ENCODE results near the gene TNFRSF19. TPM values are rescaled to one million over a fixed set of nuclear protein-coding genes. Genes with fewer than 3 reads are reported as not detected.

TNFRSF19 gene
- total and polyA plus RNA-seq, 3 donors from 2014 or later: 5.7 to 8.4 (median 6.2) TPM

GRCh38 chr13:23608138-23608537 lies 37.9 kb downstream of the TNFRSF19 start:
- no peak for DNase-seq
- H3K4me3 ChIP-seq: no peak overlapping the region
- TF ChIP-seq, protein P1, sequence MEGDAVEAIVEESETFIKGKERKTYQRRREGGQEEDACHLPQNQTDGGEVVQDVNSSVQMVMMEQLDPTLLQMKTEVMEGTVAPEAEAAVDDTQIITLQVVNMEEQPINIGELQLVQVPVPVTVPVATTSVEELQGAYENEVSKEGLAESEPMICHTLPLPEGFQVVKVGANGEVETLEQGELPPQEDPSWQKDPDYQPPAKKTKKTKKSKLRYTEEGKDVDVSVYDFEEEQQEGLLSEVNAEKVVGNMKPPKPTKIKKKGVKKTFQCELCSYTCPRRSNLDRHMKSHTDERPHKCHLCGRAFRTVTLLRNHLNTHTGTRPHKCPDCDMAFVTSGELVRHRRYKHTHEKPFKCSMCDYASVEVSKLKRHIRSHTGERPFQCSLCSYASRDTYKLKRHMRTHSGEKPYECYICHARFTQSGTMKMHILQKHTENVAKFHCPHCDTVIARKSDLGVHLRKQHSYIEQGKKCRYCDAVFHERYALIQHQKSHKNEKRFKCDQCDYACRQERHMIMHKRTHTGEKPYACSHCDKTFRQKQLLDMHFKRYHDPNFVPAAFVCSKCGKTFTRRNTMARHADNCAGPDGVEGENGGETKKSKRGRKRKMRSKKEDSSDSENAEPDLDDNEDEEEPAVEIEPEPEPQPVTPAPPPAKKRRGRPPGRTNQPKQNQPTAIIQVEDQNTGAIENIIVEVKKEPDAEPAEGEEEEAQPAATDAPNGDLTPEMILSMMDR (IDR thresholded peaks at IDR 0.05): no peak
- no peak for TF ChIP-seq POLR2A (IDR thresholded peaks at IDR 0.05)
- H3K27ac ChIP-seq: peak overlapping the region in 1 of 2 donors; percentile 80
- H3K36me3 ChIP-seq (ENCODE audit: low read depth, missing control alignments): no peaks in the 10 kb centered on the region
- peaks cover 13% of the 10 kb centered on the region for H3K4me1 ChIP-seq
- H3K9me3 ChIP-seq: no peaks in the 10 kb centered on the region
- intact Hi-C loops (cut with DNase I; ENCODE audit: low total_unique reads): no loop called here
- H3K27me3 ChIP-seq: no peaks in the 10 kb centered on the region
- 64 to 69% methylated on average over 3 of the region's 3 CpGs for WGBS, 2 donors

- Histone ChIP-seq H3K4me3 (no peak overlapping the region), H3K27ac (peak overlapping the region; percentile 27 to 80), H3K4me1 (peaks cover 13% of the 10 kb centered on the region), H3K9me3 (no peaks in the 10 kb centered on the region), H3K27me3 (no peaks in the 10 kb centered on the region), H3K36me3 (ENCODE audit: low read depth, missing control alignments) (no peaks in the 10 kb centered on the region)
- 38 to 40% methylated on average over 13 of the region's 13 CpGs for WGBS, 2 donors
- intact Hi-C loops (cut with DNase I; ENCODE audit: low total_unique reads): no loop called here
- DNase-seq: no peak
- TF ChIP-seq, protein P1 (IDR thresholded peaks at IDR 0.05): no peak
- TF ChIP-seq POLR2A (IDR thresholded peaks at IDR 0.05): no peak
Observed at GRCh38 chr13:23608701-23609413, 38.6 kb downstream of the TNFRSF19 start.

DNA sequence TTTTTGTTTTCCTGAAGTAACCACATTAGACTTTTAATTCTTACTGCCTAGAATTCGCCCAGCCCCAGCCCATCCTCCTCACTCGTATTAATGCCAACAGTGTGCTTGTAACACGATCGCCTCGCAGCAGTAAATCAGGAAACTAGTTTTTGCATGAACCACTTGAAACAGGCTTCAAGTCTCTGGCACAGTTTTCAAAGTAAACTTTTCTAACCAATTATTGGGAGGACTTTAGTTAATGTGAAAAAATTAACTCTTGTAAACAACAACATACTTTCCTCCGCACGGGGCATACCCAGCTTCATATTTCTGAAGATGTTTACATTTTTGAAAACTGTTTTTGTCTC lies 39.2 kb downstream of the TNFRSF19 start:
- intact Hi-C loops (cut with DNase I; ENCODE audit: low total_unique reads): no loop called here
- Histone ChIP-seq H3K27me3 (no peaks in the 10 kb centered on the region), H3K27ac (peak overlapping the region; percentile 27 to 80), H3K9me3 (no peaks in the 10 kb centered on the region), H3K36me3 (ENCODE audit: low read depth, missing control alignments) (no peaks in the 10 kb centered on the region), H3K4me1 (peaks cover 13% of the 10 kb centered on the region), H3K4me3 (no peak overlapping the region)
- peak; percentile 60 for DNase-seq
- TF ChIP-seq POLR2A (IDR thresholded peaks at IDR 0.05): no peak
- WGBS, 2 donors: 35 to 36% methylated on average over 7 of the region's 7 CpGs

GRCh38 chr13:23609874-23610576 lies 39.8 kb downstream of the TNFRSF19 start:
- WGBS, 2 donors: 42 to 47% methylated on average over 3 of the region's 3 CpGs
- Histone ChIP-seq H3K27me3 (no peaks in the 10 kb centered on the region), H3K4me3 (no peak overlapping the region), H3K27ac (peak overlapping the region in 1 of 2 donors; percentile 80), H3K4me1 (peaks cover 13% of the 10 kb centered on the region), H3K9me3 (no peaks in the 10 kb centered on the region), H3K36me3 (ENCODE audit: low read depth, missing control alignments) (no peaks in the 10 kb centered on the region)
- no peak for DNase-seq
- TF ChIP-seq, protein P1 (IDR thresholded peaks at IDR 0.05): no peak
- TF ChIP-seq POLR2A (IDR thresholded peaks at IDR 0.05): no peak
- intact Hi-C loops (cut with DNase I; ENCODE audit: low total_unique reads): no loop called here

DNA sequence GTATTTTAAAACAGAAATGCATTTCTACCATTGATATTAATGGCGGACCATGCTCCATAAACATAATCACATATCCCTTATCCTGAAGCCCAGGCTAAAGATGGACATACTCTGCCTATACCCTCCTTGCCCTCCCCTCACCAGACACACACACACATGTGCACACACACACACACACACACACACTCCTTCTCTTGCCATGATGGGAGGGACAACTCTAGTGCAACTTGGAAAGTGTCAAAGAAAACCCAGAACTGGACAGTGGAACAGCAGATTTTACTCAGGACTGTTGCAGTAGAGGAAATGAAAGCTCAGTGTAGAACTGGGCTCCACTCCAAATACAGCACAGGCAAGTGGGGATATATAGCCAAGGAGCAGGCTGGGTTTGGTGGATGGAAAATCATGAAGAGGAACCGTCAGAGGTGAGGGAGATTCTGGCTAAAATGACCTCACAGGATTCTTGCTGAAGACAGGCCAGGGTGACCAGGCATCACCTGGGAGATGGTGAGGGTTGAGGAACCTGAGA lies 40.8 kb downstream of the TNFRSF19 start:
- intact Hi-C loops (cut with DNase I; ENCODE audit: low total_unique reads): no loop called here
- H3K36me3 ChIP-seq (ENCODE audit: low read depth, missing control alignments): no peaks in the 10 kb centered on the region
- H3K4me1 ChIP-seq: peaks cover 13% of the 10 kb centered on the region
- H3K27ac ChIP-seq: no peak overlapping the region
- no peak for DNase-seq
- WGBS, 2 donors: 59 to 72% methylated on average over 2 of the region's 2 CpGs
- TF ChIP-seq, protein P1 (IDR thresholded peaks at IDR 0.05): no peak
- no peak for TF ChIP-seq POLR2A (IDR thresholded peaks at IDR 0.05)
- no peak overlapping the region for H3K4me3 ChIP-seq
- no peaks in the 10 kb centered on the region for H3K27me3 ChIP-seq
- H3K9me3 ChIP-seq: no peaks in the 10 kb centered on the region

Measured in testis (tissue), 3 donors.